ENCODE measurements around the gene ASIC1. TPM values are rescaled to one million over a fixed set of nuclear protein-coding genes. Genes with fewer than 3 reads are reported as not detected.

ASIC1 gene
- total RNA-seq, 2 experiments from 2014 or later: 1.5 to 2.8 TPM

DNA sequence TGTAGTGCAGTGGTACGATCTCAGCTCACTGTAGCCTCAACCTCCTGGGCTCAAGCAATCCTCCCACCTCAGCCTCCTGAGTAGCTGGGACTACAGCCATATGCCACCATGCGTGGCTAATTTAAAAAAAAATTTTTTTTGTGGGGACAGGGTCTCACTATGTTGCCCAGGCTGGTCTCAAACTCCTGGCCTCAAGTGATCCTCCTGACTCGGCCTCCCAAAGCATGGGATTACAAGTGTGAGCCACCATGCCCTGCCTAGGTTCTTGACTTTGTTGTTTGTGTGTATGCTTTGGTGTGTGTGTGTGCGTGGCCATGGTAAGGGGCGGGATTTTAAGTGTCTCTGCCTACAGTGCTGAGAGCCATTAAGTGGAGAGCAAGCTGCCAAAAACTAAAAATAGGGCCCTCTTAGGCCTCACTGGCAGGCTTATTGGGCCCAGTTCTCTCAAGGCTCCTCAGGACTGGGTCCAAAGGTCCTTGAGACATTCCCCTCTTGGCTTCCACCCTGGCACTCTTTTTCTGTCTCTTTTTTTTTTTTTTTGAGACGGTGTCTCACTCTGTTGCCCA is 59.7 kb downstream of the ASIC1 start:
- Histone ChIP-seq H3K9me3 (ENCODE audit: control insufficient read depth in 1 of 2, insufficient read depth in 1 of 2, low read length in 2 of 2) (no peaks in the 10 kb centered on the region), H3K4me3 (ENCODE audit: low read length) (no peak overlapping the region), H3K27me3 (ENCODE audit: control insufficient read depth in 1 of 2, insufficient read depth in 2 of 2, low read length in 2 of 2) (no peaks in the 10 kb centered on the region), H3K36me3 (ENCODE audit: insufficient read depth, low read length) (peaks cover 58% of the 10 kb centered on the region), H3K27ac (ENCODE audit: low read depth in 1 of 2, low read length in 2 of 2) (no peak overlapping the region), H3K4me1 (ENCODE audit: insufficient read depth, low read length) (peaks cover 58% of the 10 kb centered on the region)
- DNase-seq: no peak
- peaks cover 73% of the 10 kb centered on the region for H3K36me3 Mint-ChIP-seq (ENCODE audit: low read depth)
- H3K4me1 Mint-ChIP-seq (ENCODE audit: low read depth): peaks cover 51% of the 10 kb centered on the region
- intact Hi-C loops (cut with DNase I, micrococcal nuclease): loop anchor here in 1 of 2 experiments (1.0 to 10.0 kb wide), 2 partner anchors 10 to 168 kb away; partner anchors contain the start of gene LIMA1
- H3K4me3 Mint-ChIP-seq: no peak overlapping the region
- no peaks in the 10 kb centered on the region for H3K27me3 Mint-ChIP-seq
- ChIA-PET CTCF (interaction anchor here (2.3 kb wide), 1 partner anchor 15 kb away, joined by 9 read pairs; no protein-coding TSS in a partner anchor), POLR2A (interaction anchor here (0.7 to 1.2 kb wide), 4 partner anchors 9 to 81 kb away, joined by 3 to 4 read pairs (median 4); partner anchors contain the start of gene CERS5)
- no peak for ATAC-seq (ENCODE audit: poor library complexity)
- no peaks in the 10 kb centered on the region for H3K9me3 Mint-ChIP-seq
- H3K27ac Mint-ChIP-seq: no peak overlapping the region
- TF ChIP-seq, protein P1, sequence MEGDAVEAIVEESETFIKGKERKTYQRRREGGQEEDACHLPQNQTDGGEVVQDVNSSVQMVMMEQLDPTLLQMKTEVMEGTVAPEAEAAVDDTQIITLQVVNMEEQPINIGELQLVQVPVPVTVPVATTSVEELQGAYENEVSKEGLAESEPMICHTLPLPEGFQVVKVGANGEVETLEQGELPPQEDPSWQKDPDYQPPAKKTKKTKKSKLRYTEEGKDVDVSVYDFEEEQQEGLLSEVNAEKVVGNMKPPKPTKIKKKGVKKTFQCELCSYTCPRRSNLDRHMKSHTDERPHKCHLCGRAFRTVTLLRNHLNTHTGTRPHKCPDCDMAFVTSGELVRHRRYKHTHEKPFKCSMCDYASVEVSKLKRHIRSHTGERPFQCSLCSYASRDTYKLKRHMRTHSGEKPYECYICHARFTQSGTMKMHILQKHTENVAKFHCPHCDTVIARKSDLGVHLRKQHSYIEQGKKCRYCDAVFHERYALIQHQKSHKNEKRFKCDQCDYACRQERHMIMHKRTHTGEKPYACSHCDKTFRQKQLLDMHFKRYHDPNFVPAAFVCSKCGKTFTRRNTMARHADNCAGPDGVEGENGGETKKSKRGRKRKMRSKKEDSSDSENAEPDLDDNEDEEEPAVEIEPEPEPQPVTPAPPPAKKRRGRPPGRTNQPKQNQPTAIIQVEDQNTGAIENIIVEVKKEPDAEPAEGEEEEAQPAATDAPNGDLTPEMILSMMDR (IDR thresholded peaks at IDR 0.05): no peak

DNA sequence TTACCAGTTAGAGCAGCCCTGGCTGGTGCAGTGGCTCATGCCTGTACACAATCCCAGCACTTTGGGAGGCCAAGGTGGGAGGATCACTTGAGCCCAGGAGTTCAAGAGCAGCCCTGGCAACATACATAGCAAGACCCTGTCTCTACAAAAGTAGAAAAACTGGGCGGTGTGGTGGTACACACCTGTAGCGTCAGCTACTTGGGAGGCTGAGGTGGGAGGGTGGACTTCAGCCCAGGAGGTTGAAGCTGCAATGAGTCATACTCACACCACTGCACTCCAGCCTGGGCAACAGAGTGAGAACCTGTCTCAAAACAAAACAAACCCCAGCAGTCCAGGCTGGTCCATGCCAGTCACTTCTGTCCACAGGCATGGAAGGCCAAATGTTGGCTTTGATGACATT is 62.0 kb downstream of the ASIC1 start:
- no peak overlapping the region for H3K4me3 ChIP-seq (ENCODE audit: low read length)
- H3K27me3 Mint-ChIP-seq: no peaks in the 10 kb centered on the region
- intact Hi-C loops (cut with DNase I, micrococcal nuclease): loop anchor here in 1 of 2 experiments (10.0 kb wide), 1 partner anchor 165 kb away; the partner anchor contains the start of gene LIMA1
- ATAC-seq (ENCODE audit: poor library complexity) (no peak), DNase-seq (peak in 1 of 14 experiments; percentile 12)
- no peak overlapping the region for H3K27ac Mint-ChIP-seq
- H3K36me3 Mint-ChIP-seq (ENCODE audit: low read depth): peaks cover 80% of the 10 kb centered on the region
- ChIA-PET CTCF (interaction anchor here (1.0 kb wide), 1 partner anchor 13 kb away, joined by 3 read pairs; no protein-coding TSS in a partner anchor), POLR2A (no interaction called here)
- H3K36me3 ChIP-seq (ENCODE audit: insufficient read depth, low read length): peaks cover 81% of the 10 kb centered on the region
- peaks cover 46% of the 10 kb centered on the region for H3K4me1 Mint-ChIP-seq (ENCODE audit: low read depth)
- no peaks in the 10 kb centered on the region for H3K27me3 ChIP-seq (ENCODE audit: control insufficient read depth in 1 of 2, insufficient read depth in 2 of 2, low read length in 2 of 2)
- no peak overlapping the region for H3K27ac ChIP-seq (ENCODE audit: low read depth in 1 of 2, low read length in 2 of 2)
- peaks cover 39% of the 10 kb centered on the region for H3K4me1 ChIP-seq (ENCODE audit: insufficient read depth, low read length)
- no peak overlapping the region for H3K4me3 Mint-ChIP-seq
- no peaks in the 10 kb centered on the region for H3K9me3 ChIP-seq (ENCODE audit: control insufficient read depth in 1 of 2, insufficient read depth in 1 of 2, low read length in 2 of 2)
- TF ChIP-seq, protein P1 (IDR thresholded peaks at IDR 0.05): no peak
- no peaks in the 10 kb centered on the region for H3K9me3 Mint-ChIP-seq

DNA sequence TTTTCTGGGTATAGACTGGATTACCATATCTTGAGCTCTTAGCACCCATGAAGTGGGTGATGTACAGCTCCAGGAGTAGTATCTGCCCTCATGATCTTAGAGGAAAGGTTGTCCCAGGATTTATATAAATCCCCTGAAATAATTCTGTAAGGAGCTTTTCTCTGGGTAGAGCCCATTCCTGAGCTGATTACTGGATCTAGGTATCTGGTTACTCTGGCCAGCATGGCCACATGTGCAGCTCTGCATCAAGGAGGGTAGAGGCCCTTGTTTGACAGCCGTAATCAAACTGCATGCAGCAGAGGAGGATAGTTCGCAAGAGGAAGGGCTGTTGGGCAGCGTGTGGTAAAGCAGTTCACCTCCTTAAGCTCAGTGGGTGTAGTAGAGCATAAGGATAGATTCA is 63.1 kb downstream of the ASIC1 start:
- no peaks in the 10 kb centered on the region for H3K9me3 ChIP-seq (ENCODE audit: control insufficient read depth in 1 of 2, insufficient read depth in 1 of 2, low read length in 2 of 2)
- H3K4me1 ChIP-seq (ENCODE audit: insufficient read depth, low read length): peaks cover 32% of the 10 kb centered on the region
- intact Hi-C loops (cut with DNase I, micrococcal nuclease): no loop called here
- no peaks in the 10 kb centered on the region for H3K9me3 Mint-ChIP-seq
- POLR2A ChIA-PET: interaction anchor here (0.6 to 3.0 kb wide), 2 partner anchors 8 to 36 kb away, joined by 3 to 18 read pairs; partner anchors contain the start of gene COX14
- no peaks in the 10 kb centered on the region for H3K27me3 ChIP-seq (ENCODE audit: control insufficient read depth in 1 of 2, insufficient read depth in 2 of 2, low read length in 2 of 2)
- TF ChIP-seq, protein P1 (IDR thresholded peaks at IDR 0.05): no peak
- no peak overlapping the region for H3K4me3 ChIP-seq (ENCODE audit: low read length)
- peaks cover 85% of the 10 kb centered on the region for H3K36me3 Mint-ChIP-seq (ENCODE audit: low read depth)
- CTCF ChIA-PET: interaction anchor here (0.6 to 1.3 kb wide), 2 partner anchors 9 to 11 kb away, joined by 4 to 6 read pairs; partner anchors contain the start of gene COX14
- peak overlapping the region; percentile 67 for H3K27ac Mint-ChIP-seq
- peaks cover 48% of the 10 kb centered on the region for H3K4me1 Mint-ChIP-seq (ENCODE audit: low read depth)
- H3K27me3 Mint-ChIP-seq: no peaks in the 10 kb centered on the region
- peaks cover 78% of the 10 kb centered on the region for H3K36me3 ChIP-seq (ENCODE audit: insufficient read depth, low read length)
- no peak overlapping the region for H3K27ac ChIP-seq (ENCODE audit: low read depth in 1 of 2, low read length in 2 of 2)
- H3K4me3 Mint-ChIP-seq: peak overlapping the region; percentile 13
- ATAC-seq (ENCODE audit: poor library complexity) (no peak), DNase-seq (peak in 1 of 14 experiments; percentile 27)
